Spleen (tissue), 7 donors: Measurements from ENCODE around the gene FPGS.

Source experiments
- POLR2AphosphoS5 ChIP-seq, 3 donors: sonication (generic); formaldehyde crosslinking; IDR thresholded peaks; one replicate each; pipeline ENCODE4 v1.5.1; 2017; ENCODE audit warnings: antibody characterized with exemption in 3 of 3
- TF ChIP-seq, protein P1 (sequence below), 11 experiments: fragments of 200-600 bp in 7 of 11; fragments of 450-650 bp in 4 of 11; sonication (generic) in 4 of 11; IDR thresholded peaks in 8 of 11; conservative IDR thresholded peaks in 3 of 11; 1 replicate in 7 of 11; 2 replicates in 4 of 11; pipeline versions ENCODE4 v1.4.0 to v1.8.0; 2016 to 2021; ENCODE audit warnings: antibody characterized with exemption in 11 of 11, inconsistent platforms in 4 of 11, mild to moderate bottlenecking in 1 of 11
- donor health status: DM: no; HTN: no; CAD: no; lungs with moderate emphysema.
- donor health status: DM: no; HTN: no; CAD: no.
- donor health status: DM: no; HTN: no; CAD: no.

DNA sequence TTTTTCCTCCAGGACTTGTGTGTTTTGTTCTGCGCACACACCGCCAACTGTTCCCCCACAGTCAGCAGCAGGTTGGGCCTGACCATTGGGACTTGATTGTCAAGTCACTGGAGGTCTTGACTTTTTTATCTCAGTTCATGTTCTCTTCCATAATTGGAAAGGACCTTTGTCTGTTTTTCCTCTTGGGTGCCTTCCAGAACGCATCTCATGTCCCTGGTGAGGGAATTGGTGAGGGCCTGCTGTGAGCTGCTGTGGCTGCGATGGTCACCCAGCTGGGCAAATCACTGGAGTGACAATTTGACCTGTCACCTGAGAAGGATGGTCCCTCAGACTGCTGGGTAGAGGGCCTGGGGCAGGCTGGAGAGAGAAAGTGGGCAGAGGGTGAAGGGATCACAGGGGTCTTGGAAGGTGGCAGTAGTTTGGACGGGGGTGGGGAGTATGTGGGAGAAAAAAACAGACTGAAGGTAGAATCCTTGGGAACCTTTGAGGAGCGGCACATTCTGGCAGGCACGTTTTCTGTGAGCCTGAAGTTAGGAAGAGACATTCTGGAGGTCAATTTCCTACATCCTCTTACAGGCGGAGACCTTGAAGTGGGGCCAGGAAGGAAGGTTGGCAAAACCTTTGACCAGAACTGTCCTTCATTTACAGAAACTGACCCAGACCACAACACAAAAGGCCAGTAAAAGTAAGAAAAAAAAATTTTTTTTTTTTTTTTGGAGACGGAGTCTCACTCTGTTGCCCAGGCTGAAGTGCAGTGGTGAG is 12.4 kb upstream of the FPGS start:
- TF ChIP-seq, protein P1, sequence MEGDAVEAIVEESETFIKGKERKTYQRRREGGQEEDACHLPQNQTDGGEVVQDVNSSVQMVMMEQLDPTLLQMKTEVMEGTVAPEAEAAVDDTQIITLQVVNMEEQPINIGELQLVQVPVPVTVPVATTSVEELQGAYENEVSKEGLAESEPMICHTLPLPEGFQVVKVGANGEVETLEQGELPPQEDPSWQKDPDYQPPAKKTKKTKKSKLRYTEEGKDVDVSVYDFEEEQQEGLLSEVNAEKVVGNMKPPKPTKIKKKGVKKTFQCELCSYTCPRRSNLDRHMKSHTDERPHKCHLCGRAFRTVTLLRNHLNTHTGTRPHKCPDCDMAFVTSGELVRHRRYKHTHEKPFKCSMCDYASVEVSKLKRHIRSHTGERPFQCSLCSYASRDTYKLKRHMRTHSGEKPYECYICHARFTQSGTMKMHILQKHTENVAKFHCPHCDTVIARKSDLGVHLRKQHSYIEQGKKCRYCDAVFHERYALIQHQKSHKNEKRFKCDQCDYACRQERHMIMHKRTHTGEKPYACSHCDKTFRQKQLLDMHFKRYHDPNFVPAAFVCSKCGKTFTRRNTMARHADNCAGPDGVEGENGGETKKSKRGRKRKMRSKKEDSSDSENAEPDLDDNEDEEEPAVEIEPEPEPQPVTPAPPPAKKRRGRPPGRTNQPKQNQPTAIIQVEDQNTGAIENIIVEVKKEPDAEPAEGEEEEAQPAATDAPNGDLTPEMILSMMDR (IDR thresholded peaks at IDR 0.05 in 8 of 11, conservative IDR thresholded peaks at IDR 0.05 in 3 of 11), result no peak
- TF ChIP-seq POLR2AphosphoS5 (IDR thresholded peaks at IDR 0.05), result peak in 2 of 3 donors; percentile 19 to 29
